H9 (cell line): Measurements from ENCODE around the gene TLE6. TPM values are rescaled to one million over a fixed set of nuclear protein-coding genes. Genes with fewer than 3 reads are reported as not detected.

ENCODE experiments used
- DNase-seq: peaks from one replicate; pipeline ENCODE4 v3.0.0-alpha.2; 2017
- H2AFZ ChIP-seq: one replicate; pipeline ENCODE4 v1.6.1; 2013; ENCODE audit warnings: mild to moderate bottlenecking, low read length, control low read depth, moderate library complexity
- H2AK5ac ChIP-seq: 2 replicates; pipeline ENCODE4 v1.6.1; 2013; ENCODE audit warnings: low read length, control low read depth, mixed read lengths; ENCODE audit not compliant: insufficient read length
- H2BK120ac ChIP-seq: one replicate; pipeline ENCODE4 v1.6.1; 2013; ENCODE audit warnings: low read depth, mild to moderate bottlenecking, low read length, control low read depth, inconsistent platforms; ENCODE audit not compliant: poor library complexity, severe bottlenecking
- H2BK12ac ChIP-seq: 2 replicates; pipeline ENCODE4 v1.6.1; 2013; ENCODE audit warnings: low read length, control low read depth, mixed read lengths, low read depth; ENCODE audit not compliant: insufficient read length
- H2BK15ac ChIP-seq: 2 replicates; pipeline ENCODE4 v1.6.1; 2013; ENCODE audit warnings: low read depth, low read length, control low read depth
- H2BK20ac ChIP-seq: one replicate; pipeline ENCODE4 v1.6.1; 2013; ENCODE audit warnings: low read depth, mild to moderate bottlenecking, low read length, control low read depth, inconsistent platforms; ENCODE audit not compliant: poor library complexity, severe bottlenecking
- H2BK5ac ChIP-seq: 2 replicates; pipeline ENCODE4 v1.6.1; 2013; ENCODE audit warnings: low read length, control low read depth, mixed read lengths; ENCODE audit not compliant: insufficient read length
- H3K14ac ChIP-seq: 2 replicates; pipeline ENCODE4 v1.6.1; 2013; ENCODE audit warnings: low read length, control low read depth; ENCODE audit not compliant: insufficient read depth
- H3K18ac ChIP-seq: 2 replicates; pipeline ENCODE4 v1.6.1; 2013; ENCODE audit warnings: low read depth, mild to moderate bottlenecking, mixed read lengths, low read length, control low read depth; ENCODE audit not compliant: insufficient read length
- H3K23ac ChIP-seq: 2 replicates; pipeline ENCODE4 v1.6.1; 2013; ENCODE audit warnings: low read length, control low read depth, mixed read lengths, low read depth; ENCODE audit not compliant: insufficient read length
- H3K23me2 ChIP-seq: 2 replicates; pipeline ENCODE4 v1.6.1; 2013; ENCODE audit warnings: low read depth, mild to moderate bottlenecking, mixed read lengths, low read length, control low read depth; ENCODE audit not compliant: insufficient read length, poor library complexity, severe bottlenecking
- H3K27ac ChIP-seq: 2 replicates; pipeline ENCODE4 v1.5.1; 2013; ENCODE audit warnings: low read length, control low read depth, mixed read lengths, low read depth; ENCODE audit not compliant: insufficient read length
- H3K27me3 ChIP-seq: 2 replicates; pipeline ENCODE4 v1.6.1; 2013; ENCODE audit warnings: low read length, control low read depth, inconsistent platforms; ENCODE audit not compliant: insufficient read depth
- H3K4ac ChIP-seq: 2 replicates; pipeline ENCODE4 v1.6.1; 2013; ENCODE audit warnings: low read depth, mild to moderate bottlenecking, control low read depth, inconsistent platforms, low read length, moderate library complexity
- H3K4me1 ChIP-seq: 2 replicates; pipeline ENCODE4 v1.6.1; 2013; ENCODE audit warnings: low read length, control low read depth, inconsistent platforms; ENCODE audit not compliant: insufficient read depth
- H3K4me2 ChIP-seq: 2 replicates; pipeline ENCODE4 v1.6.1; 2013; ENCODE audit warnings: low read length, control low read depth, mixed read lengths; ENCODE audit not compliant: insufficient read length, insufficient read depth
- H3K56ac ChIP-seq: 2 replicates; pipeline ENCODE4 v1.6.1; 2013; ENCODE audit warnings: low read depth, mild to moderate bottlenecking, mixed read lengths, low read length, control low read depth; ENCODE audit not compliant: insufficient read length
- H3K79me1 ChIP-seq: 2 replicates; pipeline ENCODE4 v1.6.1; 2013; ENCODE audit warnings: low read depth, mild to moderate bottlenecking, moderate library complexity, low read length, control low read depth, inconsistent platforms; ENCODE audit not compliant: insufficient read depth, poor library complexity, severe bottlenecking
- H3K79me2 ChIP-seq: 2 replicates; pipeline ENCODE4 v1.6.1; 2013; ENCODE audit warnings: low read length, control low read depth, inconsistent platforms; ENCODE audit not compliant: insufficient read depth
- H3K9ac ChIP-seq: 2 replicates; pipeline ENCODE4 v1.6.1; 2013; ENCODE audit warnings: low read length, control low read depth, mixed read lengths; ENCODE audit not compliant: insufficient read length; ENCODE audit errors: extremely low read depth
- H3K9me3 ChIP-seq: one replicate; pipeline ENCODE4 v1.6.1; 2013; ENCODE audit warnings: low read depth, low read length, inconsistent platforms; ENCODE audit not compliant: control insufficient read depth
- H3T11ph ChIP-seq: one replicate; pipeline ENCODE4 v1.6.1; 2013; ENCODE audit warnings: mild to moderate bottlenecking, low read length, control low read depth, inconsistent platforms
- H4K20me1 ChIP-seq: one replicate; pipeline ENCODE4 v1.6.1; 2013; ENCODE audit not compliant: control insufficient read depth, insufficient read length, insufficient read depth
- H4K5ac ChIP-seq: 2 replicates; pipeline ENCODE4 v1.6.1; 2013; ENCODE audit warnings: low read depth, mild to moderate bottlenecking, mixed read lengths, low read length, control low read depth; ENCODE audit not compliant: insufficient read length
- H4K8ac ChIP-seq: replicated peaks from 2 replicates; pipeline ENCODE4 v1.6.1; 2013; ENCODE audit warnings: low read length, control low read depth, mixed read lengths, low read depth; ENCODE audit not compliant: insufficient read length
- H4K91ac ChIP-seq: 2 replicates; pipeline ENCODE4 v1.6.1; 2013; ENCODE audit warnings: low read depth, mild to moderate bottlenecking, moderate library complexity, mixed read lengths, low read length, control low read depth; ENCODE audit not compliant: insufficient read length
- H3K27ac Mint-ChIP-seq, 3 experiments: 2 replicates in 2 of 3; 3 replicates in 1 of 3; pipeline ENCODE4 v1.8.0; 2020 to 2021; ENCODE audit warnings: mixed read lengths in 3 of 3, mild to moderate bottlenecking in 1 of 3, moderate library complexity in 1 of 3
- H3K27me3 Mint-ChIP-seq: 2 replicates; pipeline ENCODE4 v1.8.0; 2021; ENCODE audit warnings: low read depth, mild to moderate bottlenecking, moderate library complexity, mixed read lengths
- H3K36me3 Mint-ChIP-seq, 3 experiments: 2 replicates in 2 of 3; 3 replicates in 1 of 3; pipeline ENCODE4 v1.8.0; 2020 to 2021; ENCODE audit warnings: low read depth in 3 of 3, mixed read lengths in 3 of 3; ENCODE audit not compliant: insufficient read depth in 1 of 3
- H3K4me1 Mint-ChIP-seq, 2 experiments: 2 replicates each; pipeline ENCODE4 v1.8.0; 2020; ENCODE audit warnings: mixed read lengths in 2 of 2
- H3K4me3 Mint-ChIP-seq, 2 experiments: 2 replicates in 1 of 2; 3 replicates in 1 of 2; pipeline ENCODE4 v1.8.0; 2020 to 2021; ENCODE audit warnings: mild to moderate bottlenecking in 2 of 2, mixed read lengths in 2 of 2, moderate library complexity in 1 of 2
- H3K9me3 Mint-ChIP-seq, 2 experiments: 2 replicates in 1 of 2; 3 replicates in 1 of 2; pipeline ENCODE4 v1.8.0; 2020; ENCODE audit warnings: mild to moderate bottlenecking in 2 of 2, mixed read lengths in 2 of 2, moderate library complexity in 1 of 2
- total RNA-seq: library from RNA; stranded (reverse); gene quantifications from 2 replicates; pipeline ENCODE4 v1.2.1, GENCODE V29; 2021
- TF ChIP-seq, protein P1 (sequence below): fragments of 200-600 bp; sonication (generic); conservative IDR thresholded peaks from 3 replicates; pipeline ENCODE4 v1.8.0; 2021; ENCODE audit warnings: antibody characterized with exemption, mild to moderate bottlenecking

TLE6 gene
- total RNA-seq, 1 experiment from 2014 or later, result 1.7 TPM

DNA sequence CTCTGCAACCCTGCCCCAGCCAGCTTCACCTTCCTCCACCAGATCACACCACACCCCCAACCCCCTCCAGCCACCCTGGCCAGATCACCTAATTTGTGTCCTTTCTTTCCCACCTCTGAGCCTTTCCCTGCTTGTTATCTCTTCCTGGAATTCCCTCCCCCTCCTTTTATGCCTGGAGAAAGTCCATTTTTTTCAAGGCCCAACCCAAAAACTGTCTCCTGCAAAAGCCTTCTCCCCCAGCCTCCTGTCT, 57.0 kb downstream of the TLE6 start:
- Histone ChIP-seq H2BK12ac (no peak overlapping the region), H4K8ac (no peak overlapping the region), H4K20me1 (no peaks in the 10 kb centered on the region), H3K79me2 (no peaks in the 10 kb centered on the region), H3K27ac (no peak overlapping the region), H3K14ac (no peak overlapping the region), H3K23ac (no peak overlapping the region), H3K27me3 (no peaks in the 10 kb centered on the region; the same call in 1 of the 2 replicates), H3K23me2 (peaks cover 11% of the 10 kb centered on the region), H3T11ph (no peak overlapping the region), H3K4me1 (peaks cover 2% of the 10 kb centered on the region; the same call in 1 of the 2 replicates), H3K4me2 (no peak overlapping the region), H2AK5ac (no peak overlapping the region), H2AFZ (no peak overlapping the region), H2BK20ac (no peak overlapping the region), H3K56ac (no peak overlapping the region), H3K18ac (no peak overlapping the region), H3K4ac (no peak overlapping the region), H2BK120ac (no peak overlapping the region), H4K5ac (no peak overlapping the region), H2BK5ac (no peak overlapping the region), H3K9ac (no peak overlapping the region), H3K79me1 (no peaks in the 10 kb centered on the region), H4K91ac (no peak overlapping the region), H2BK15ac (no peak overlapping the region), H3K9me3 (no peaks in the 10 kb centered on the region)
- Mint-ChIP-seq H3K36me3 (no peaks in the 10 kb centered on the region), H3K27me3 (peaks cover 90% of the 10 kb centered on the region), H3K9me3 (peaks cover 0 to 6% of the 10 kb centered on the region in 2 experiments; a peak in 2 of 5 replicates), H3K27ac (no peak overlapping the region), H3K4me1 (peaks cover 16 to 29% of the 10 kb centered on the region in 2 experiments), H3K4me3 (peak overlapping the region in 1 of 2 experiments; percentile 89; a peak in 3 of 5 replicates)
- DNase-seq, result no peak
- TF ChIP-seq, protein P1, sequence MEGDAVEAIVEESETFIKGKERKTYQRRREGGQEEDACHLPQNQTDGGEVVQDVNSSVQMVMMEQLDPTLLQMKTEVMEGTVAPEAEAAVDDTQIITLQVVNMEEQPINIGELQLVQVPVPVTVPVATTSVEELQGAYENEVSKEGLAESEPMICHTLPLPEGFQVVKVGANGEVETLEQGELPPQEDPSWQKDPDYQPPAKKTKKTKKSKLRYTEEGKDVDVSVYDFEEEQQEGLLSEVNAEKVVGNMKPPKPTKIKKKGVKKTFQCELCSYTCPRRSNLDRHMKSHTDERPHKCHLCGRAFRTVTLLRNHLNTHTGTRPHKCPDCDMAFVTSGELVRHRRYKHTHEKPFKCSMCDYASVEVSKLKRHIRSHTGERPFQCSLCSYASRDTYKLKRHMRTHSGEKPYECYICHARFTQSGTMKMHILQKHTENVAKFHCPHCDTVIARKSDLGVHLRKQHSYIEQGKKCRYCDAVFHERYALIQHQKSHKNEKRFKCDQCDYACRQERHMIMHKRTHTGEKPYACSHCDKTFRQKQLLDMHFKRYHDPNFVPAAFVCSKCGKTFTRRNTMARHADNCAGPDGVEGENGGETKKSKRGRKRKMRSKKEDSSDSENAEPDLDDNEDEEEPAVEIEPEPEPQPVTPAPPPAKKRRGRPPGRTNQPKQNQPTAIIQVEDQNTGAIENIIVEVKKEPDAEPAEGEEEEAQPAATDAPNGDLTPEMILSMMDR, result no peak
